SU-DHL-6 (cell line): Measurements from ENCODE around the gene CTSH.
A peak's percentile ranks its signal among the peaks of the same experiment; 100 is the strongest.

ENCODE experiments used
- H2AFZ ChIP-seq: fragments of 200-600 bp; sonication (generic); 2 replicates; pipeline ENCODE4 v1.6.1; 2014; ENCODE audit warnings: low read depth, mild to moderate bottlenecking, moderate library complexity, mixed read lengths, antibody characterized with exemption, low read length; ENCODE audit not compliant: severe bottlenecking
- H3F3A ChIP-seq: fragments of 200-600 bp; shearing (Covaris generic); 2 replicates; pipeline ENCODE4 v1.6.0; 2016; ENCODE audit warnings: antibody characterized with exemption, mild to moderate bottlenecking; ENCODE audit not compliant: insufficient read depth
- H3K27ac ChIP-seq: fragments of 200-600 bp; sonication (generic); 2 replicates; pipeline ENCODE4 v1.5.1; 2016; ENCODE audit warnings: low read depth, mild to moderate bottlenecking, low read length, moderate library complexity, mixed read lengths
- H3K27me3 ChIP-seq: fragments of 200-600 bp; sonication (generic), shearing (Covaris generic); 2 replicates; pipeline ENCODE4 v1.6.0; 2014; ENCODE audit warnings: mild to moderate bottlenecking, low read length
- H3K36me3 ChIP-seq: fragments of 200-600 bp; sonication (generic); 2 replicates; pipeline ENCODE4 v1.6.1; 2014; ENCODE audit warnings: mild to moderate bottlenecking, low read length, mixed read lengths
- H3K4me2 ChIP-seq: fragments of 300-600, 200-600 bp; shearing (Covaris generic), sonication (generic); 2 replicates; pipeline ENCODE4 v1.6.0; 2014; ENCODE audit warnings: low read length, low read depth, mild to moderate bottlenecking; ENCODE audit not compliant: poor library complexity, severe bottlenecking
- H3K4me3 ChIP-seq: fragments of 200-600 bp; sonication (generic); 2 replicates; pipeline ENCODE4 v1.5.1; 2014; ENCODE audit warnings: antibody characterized with exemption, low read length, mild to moderate bottlenecking, mixed read lengths; ENCODE audit not compliant: insufficient read depth, poor library complexity, severe bottlenecking
- H3K79me2 ChIP-seq: fragments of 200-600 bp; sonication (generic); 2 replicates; pipeline ENCODE4 v1.6.1; 2014; ENCODE audit warnings: mild to moderate bottlenecking, low read length, moderate library complexity; ENCODE audit not compliant: insufficient read depth
- H3K9ac ChIP-seq: fragments of 200-600 bp; sonication (generic); 2 replicates; pipeline ENCODE4 v1.7.0; 2014; ENCODE audit warnings: mild to moderate bottlenecking, low read length
- H3K9me2 ChIP-seq: fragments of 200-600 bp; sonication (generic); replicated peaks from 2 replicates; pipeline ENCODE4 v1.6.1; 2014; ENCODE audit warnings: low read length; ENCODE audit not compliant: insufficient read depth
- H3K9me3 ChIP-seq: fragments of 200-600 bp; sonication (generic); 2 replicates; pipeline ENCODE4 v1.6.1; 2014; ENCODE audit warnings: low read length, mixed read lengths; ENCODE audit not compliant: insufficient read depth
- H4K20me1 ChIP-seq: fragments of 200-600 bp; sonication (generic); 2 replicates; pipeline ENCODE4 v1.6.1; 2014; ENCODE audit warnings: low read depth, mild to moderate bottlenecking, antibody characterized with exemption, low read length, moderate library complexity, mixed read lengths
- EZH2phosphoT487 ChIP-seq: fragments of 200-600 bp; sonication (generic), shearing (Covaris generic); conservative IDR thresholded peaks from 2 replicates; pipeline ENCODE4 v1.6.1; 2018; ENCODE audit warnings: mild to moderate bottlenecking, antibody characterized with exemption, low read length, moderate library complexity, mixed read lengths
- TF ChIP-seq, protein P1 (sequence below): fragments of 200-600 bp; sonication (generic); IDR thresholded peaks from one replicate; pipeline ENCODE4 v1.5.1; 2017; ENCODE audit warnings: antibody characterized with exemption, mild to moderate bottlenecking, low read length, moderate library complexity; ENCODE audit not compliant: insufficient read depth, poor library complexity, severe bottlenecking

Gene CTSH

DNA sequence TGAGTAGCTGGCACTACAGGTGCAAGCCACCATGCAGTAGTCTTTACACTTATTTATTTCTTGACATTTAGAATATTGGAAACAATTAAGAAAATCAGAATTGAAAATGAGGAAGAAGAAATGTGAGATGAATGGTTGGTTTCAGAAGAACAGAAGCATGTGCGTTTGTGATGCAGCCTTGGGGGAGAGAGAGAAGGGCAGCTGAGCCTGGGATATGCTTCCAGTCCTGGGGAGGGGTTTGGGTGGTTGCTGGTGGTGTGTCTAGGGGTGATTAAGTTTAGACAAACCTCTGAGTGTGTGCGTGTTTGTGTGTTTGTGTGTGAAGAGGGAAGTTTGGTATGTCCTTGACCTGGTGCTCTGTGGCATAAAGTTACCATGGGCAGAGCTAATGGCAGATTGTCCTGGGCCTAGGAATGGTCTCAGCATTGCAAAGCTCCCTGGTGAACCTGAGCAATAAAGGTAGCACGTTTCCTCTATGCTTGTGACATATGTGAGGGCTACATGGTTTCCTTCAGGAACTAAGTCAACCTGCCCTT is 35.6 kb downstream of the CTSH start:
- Histone ChIP-seq H3K36me3 (peaks cover 17% of the 10 kb centered on the region), H3K9me2 (no peaks in the 10 kb centered on the region), H3K27me3 (no peaks in the 10 kb centered on the region), H3K79me2 (0 out of 2 replicates have a peak, but pooled peaks cover 5% of the 10 kb centered on the region), H4K20me1 (peaks cover 3% of the 10 kb centered on the region; the same call in 1 of the 2 replicates), H2AFZ (no peak overlapping the region), H3K4me3 (no peak overlapping the region), H3K27ac (no peak overlapping the region), H3K9ac (no peak overlapping the region), H3K4me2 (no peak overlapping the region), H3F3A (peaks cover 25% of the 10 kb centered on the region; the same call in 1 of the 2 replicates), H3K9me3 (no peaks in the 10 kb centered on the region)
- no peak for TF ChIP-seq EZH2phosphoT487
- TF ChIP-seq, protein P1, sequence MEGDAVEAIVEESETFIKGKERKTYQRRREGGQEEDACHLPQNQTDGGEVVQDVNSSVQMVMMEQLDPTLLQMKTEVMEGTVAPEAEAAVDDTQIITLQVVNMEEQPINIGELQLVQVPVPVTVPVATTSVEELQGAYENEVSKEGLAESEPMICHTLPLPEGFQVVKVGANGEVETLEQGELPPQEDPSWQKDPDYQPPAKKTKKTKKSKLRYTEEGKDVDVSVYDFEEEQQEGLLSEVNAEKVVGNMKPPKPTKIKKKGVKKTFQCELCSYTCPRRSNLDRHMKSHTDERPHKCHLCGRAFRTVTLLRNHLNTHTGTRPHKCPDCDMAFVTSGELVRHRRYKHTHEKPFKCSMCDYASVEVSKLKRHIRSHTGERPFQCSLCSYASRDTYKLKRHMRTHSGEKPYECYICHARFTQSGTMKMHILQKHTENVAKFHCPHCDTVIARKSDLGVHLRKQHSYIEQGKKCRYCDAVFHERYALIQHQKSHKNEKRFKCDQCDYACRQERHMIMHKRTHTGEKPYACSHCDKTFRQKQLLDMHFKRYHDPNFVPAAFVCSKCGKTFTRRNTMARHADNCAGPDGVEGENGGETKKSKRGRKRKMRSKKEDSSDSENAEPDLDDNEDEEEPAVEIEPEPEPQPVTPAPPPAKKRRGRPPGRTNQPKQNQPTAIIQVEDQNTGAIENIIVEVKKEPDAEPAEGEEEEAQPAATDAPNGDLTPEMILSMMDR: no peak

DNA sequence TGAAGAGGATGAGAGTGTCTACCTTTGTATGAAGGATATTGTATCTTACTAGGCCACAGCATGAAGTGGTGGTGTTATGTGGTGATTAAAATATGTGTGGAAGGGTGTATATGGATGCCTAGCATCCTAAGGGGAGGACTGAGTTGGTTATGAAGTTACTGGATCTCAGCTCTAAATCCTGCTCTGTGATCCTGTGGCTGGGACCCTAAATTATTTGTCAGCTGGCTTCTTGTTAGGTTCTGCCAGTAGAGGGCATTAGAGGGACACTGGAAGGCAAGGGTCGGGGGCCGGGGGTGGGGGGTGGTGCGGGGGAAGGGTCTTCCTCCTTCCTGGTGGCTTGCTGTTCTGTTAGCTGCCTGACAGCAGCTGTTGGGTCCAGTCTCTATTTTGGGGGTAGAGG is 37.3 kb downstream of the CTSH start:
- peaks cover 24% of the 10 kb centered on the region for H3K36me3 ChIP-seq
- no peak overlapping the region for H2AFZ ChIP-seq
- H3K27ac ChIP-seq: no peak overlapping the region

DNA sequence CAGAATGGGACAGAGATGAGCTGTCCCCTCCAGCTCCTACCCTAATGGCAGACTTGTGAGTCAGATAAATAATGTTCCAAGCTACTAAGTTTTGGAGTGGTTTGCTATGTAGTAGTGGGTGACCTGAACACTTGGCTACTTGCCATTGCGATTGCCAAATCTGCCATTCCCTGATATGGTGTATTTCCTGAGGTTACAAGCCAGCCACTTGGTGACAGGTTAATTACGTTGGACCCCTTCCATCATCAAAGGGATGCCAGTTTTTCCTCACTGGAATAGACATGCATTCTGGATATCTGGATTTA is 38.6 kb downstream of the CTSH start:
- Histone ChIP-seq H3K4me3 (no peak overlapping the region), H3K27me3 (no peaks in the 10 kb centered on the region), H3K36me3 (peaks cover 27% of the 10 kb centered on the region), H3K9me2 (no peaks in the 10 kb centered on the region), H3F3A (peaks cover 40% of the 10 kb centered on the region), H3K79me2 (0 out of 2 replicates have a peak, but pooled peaks cover 6% of the 10 kb centered on the region), H3K4me2 (no peak overlapping the region), H4K20me1 (peaks cover 7% of the 10 kb centered on the region; the same call in 1 of the 2 replicates), H3K27ac (no peak overlapping the region), H3K9ac (no peak overlapping the region), H3K9me3 (no peaks in the 10 kb centered on the region), H2AFZ (no peak overlapping the region)
- no peak for TF ChIP-seq EZH2phosphoT487
- TF ChIP-seq, protein P1: no peak

More for the DNA sequence above, 37.3 kb downstream of the CTSH start:
- TF ChIP-seq, protein P1: peak; percentile 18
- TF ChIP-seq EZH2phosphoT487: no peak
- no peaks in the 10 kb centered on the region for H3K27me3 ChIP-seq
- no peak overlapping the region for H3K4me2 ChIP-seq
- peaks cover 33% of the 10 kb centered on the region; the same call in 1 of the 2 replicates for H3F3A ChIP-seq
- no peak overlapping the region for H3K4me3 ChIP-seq
- peaks cover 7% of the 10 kb centered on the region; the same call in 1 of the 2 replicates for H4K20me1 ChIP-seq
- H3K9ac ChIP-seq: no peak overlapping the region
- no peaks in the 10 kb centered on the region for H3K9me3 ChIP-seq
- H3K79me2 ChIP-seq: 0 out of 2 replicates have a peak, but pooled peaks cover 5% of the 10 kb centered on the region
- H3K9me2 ChIP-seq: no peaks in the 10 kb centered on the region
